ENCODE measurements around the gene IPPK.

Gene IPPK

DNA sequence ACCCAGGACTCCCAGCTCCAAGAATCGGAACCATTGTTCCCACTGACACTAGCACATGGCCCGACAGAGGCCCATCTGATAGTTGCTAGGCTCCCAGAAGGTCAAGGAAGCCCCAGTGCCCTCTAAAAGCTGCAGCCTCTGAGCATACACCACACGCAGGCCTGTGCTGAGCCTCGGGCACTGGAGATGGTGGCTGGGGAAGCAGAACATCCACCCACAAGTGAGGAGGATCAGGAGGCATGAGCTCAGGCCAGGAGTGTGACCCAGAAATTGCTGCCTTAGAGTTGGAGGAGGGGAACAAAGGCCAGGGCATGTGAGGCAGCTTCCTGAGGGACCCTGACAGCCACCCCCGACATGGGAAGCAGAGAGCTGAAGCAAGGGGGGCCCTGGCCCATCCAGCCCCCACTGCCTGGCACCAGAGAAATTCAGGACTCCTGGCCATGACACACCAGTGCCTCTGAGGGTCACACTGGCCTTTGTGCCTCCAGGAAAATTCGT is 21.4 kb downstream of the IPPK start:
- TF ChIP-seq FOXK2 (IDR thresholded peaks at IDR 0.05) (no peak), LEF1 (IDR thresholded peaks at IDR 0.05; ENCODE audit: borderline replicate concordance) (no peak), SP1 (IDR thresholded peaks at IDR 0.05) (no peak), L3MBTL2 (conservative IDR thresholded peaks at IDR 0.05) (no peak), FOXM1 (IDR thresholded peaks at IDR 0.05; ENCODE audit: borderline replicate concordance) (no peak), ZNF384 (IDR thresholded peaks at IDR 0.05) (no peak)
- DNase-seq (ENCODE audit: extremely low spot score): no peak
- ChIA-PET CTCF (no interaction called here), POLR2A (no interaction called here)

DNA sequence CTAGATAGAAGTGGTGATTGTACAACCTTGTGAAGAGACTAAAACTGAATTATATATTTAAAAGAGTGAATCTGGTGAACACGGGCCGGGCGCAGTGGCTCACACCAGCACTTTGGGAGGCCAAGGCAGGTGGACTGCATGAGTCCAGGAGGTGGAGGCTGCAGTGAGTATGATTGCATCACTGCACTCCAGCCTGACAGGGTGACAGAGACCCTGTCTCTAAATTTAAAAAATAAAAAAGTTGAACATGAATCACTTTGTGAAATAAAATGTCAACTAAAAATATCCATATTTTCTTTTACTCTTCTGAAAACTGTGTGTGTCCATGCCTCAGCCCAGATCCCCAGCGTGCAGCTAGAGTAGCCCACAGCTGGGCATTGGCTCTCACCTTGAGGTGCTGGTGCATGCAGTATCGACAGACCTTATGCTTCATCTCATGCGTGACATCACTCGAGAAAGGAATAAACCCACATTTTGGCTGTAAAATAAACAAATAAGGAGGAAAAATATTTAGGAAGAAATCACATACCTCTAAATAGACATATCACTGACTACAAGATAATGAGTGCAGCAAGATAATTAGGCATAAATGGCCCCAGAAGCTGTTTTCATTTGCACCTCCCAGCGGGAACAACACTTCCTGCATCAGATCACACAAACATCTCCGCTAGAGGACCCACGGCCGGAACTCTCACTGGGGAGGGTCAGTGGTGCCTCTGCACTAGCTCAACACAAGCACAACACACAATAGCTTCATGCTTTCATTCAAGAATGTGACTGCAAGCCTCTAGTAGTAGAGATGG is 22.1 kb downstream of the IPPK start:
- ChIA-PET CTCF (no interaction called here), POLR2A (no interaction called here)
- no peak for DNase-seq (ENCODE audit: extremely low spot score)
- TF ChIP-seq FOXK2 (IDR thresholded peaks at IDR 0.05): no peak
- no peak for TF ChIP-seq HDGF (IDR thresholded peaks at IDR 0.05; ENCODE audit: borderline replicate concordance)
- TF ChIP-seq ARNT (IDR thresholded peaks at IDR 0.05): no peak
- no peak for TF ChIP-seq TARDBP (IDR thresholded peaks at IDR 0.05)
- TF ChIP-seq CTBP1 (IDR thresholded peaks at IDR 0.05; ENCODE audit: borderline replicate concordance): no peak
- no peak for TF ChIP-seq LEF1 (IDR thresholded peaks at IDR 0.05; ENCODE audit: borderline replicate concordance)

DNA sequence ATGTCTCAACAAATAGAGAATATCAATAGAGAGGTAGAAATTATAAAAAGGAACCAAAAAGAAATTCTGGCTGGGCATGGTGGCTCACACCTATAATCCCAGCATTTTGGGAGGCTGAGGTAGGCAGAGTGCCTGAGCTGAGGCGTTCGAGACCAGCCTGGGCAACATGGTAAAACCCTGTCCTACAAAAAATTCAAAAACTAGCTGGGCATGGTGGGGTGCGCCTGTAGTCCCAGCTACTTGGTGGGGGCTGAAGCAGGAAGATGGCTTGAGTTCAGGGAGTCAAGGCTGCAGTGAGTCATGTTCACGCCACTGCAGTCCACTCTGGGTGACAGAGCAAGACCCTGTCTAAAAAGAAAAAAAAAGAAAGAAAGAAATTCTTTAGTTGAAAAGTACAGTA is 24.9 kb downstream of the IPPK start:
- DNase-seq (ENCODE audit: extremely low spot score): no peak
- ChIA-PET POLR2A (no interaction called here), CTCF (no interaction called here)
- TF ChIP-seq SP1 (IDR thresholded peaks at IDR 0.05) (no peak), BHLHE40 (IDR thresholded peaks at IDR 0.05; ENCODE audit: borderline replicate concordance) (no peak), ZNF384 (IDR thresholded peaks at IDR 0.05) (no peak), SUZ12 (IDR thresholded peaks at IDR 0.05) (no peak), FOXK2 (IDR thresholded peaks at IDR 0.05) (no peak), FOXA1 (IDR thresholded peaks at IDR 0.05) (no peak), CTBP1 (IDR thresholded peaks at IDR 0.05; ENCODE audit: borderline replicate concordance) (no peak), FOXM1 (IDR thresholded peaks at IDR 0.05; ENCODE audit: borderline replicate concordance) (no peak)

DNA sequence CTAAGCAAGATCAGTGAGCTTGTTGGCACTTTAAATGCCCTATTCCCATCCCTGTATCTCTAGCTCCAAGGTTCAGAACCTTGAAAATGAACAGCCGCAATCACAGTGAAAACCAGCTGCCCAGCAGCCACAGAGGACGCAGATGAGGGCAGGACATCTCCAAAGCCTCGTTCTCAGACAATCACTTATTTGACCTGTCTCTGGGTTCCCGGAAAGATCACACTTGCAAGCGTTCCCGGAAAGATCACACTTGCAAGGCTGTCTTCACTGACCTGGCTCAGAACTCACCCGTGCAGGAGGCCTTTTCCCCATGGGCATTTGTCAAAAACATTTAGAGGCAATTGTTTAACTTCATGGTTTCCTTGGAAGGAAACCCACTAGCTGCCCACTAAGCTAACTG is 25.7 kb downstream of the IPPK start:
- DNase-seq (ENCODE audit: extremely low spot score): no peak
- ChIA-PET CTCF (interaction anchor here (0.7 kb wide), 1 partner anchor 1468 kb away, joined by 5 read pairs; no protein-coding TSS in a partner anchor), POLR2A (no interaction called here)
- TF ChIP-seq BHLHE40 (IDR thresholded peaks at IDR 0.05; ENCODE audit: borderline replicate concordance) (no peak), HDGF (IDR thresholded peaks at IDR 0.05; ENCODE audit: borderline replicate concordance) (no peak), LEF1 (IDR thresholded peaks at IDR 0.05; ENCODE audit: borderline replicate concordance) (no peak), SP1 (IDR thresholded peaks at IDR 0.05) (no peak), FOXM1 (IDR thresholded peaks at IDR 0.05; ENCODE audit: borderline replicate concordance) (no peak), ELF4 (IDR thresholded peaks at IDR 0.05) (no peak), CTBP1 (IDR thresholded peaks at IDR 0.05; ENCODE audit: borderline replicate concordance) (no peak), SUZ12 (IDR thresholded peaks at IDR 0.05) (no peak), FOXK2 (IDR thresholded peaks at IDR 0.05) (no peak), L3MBTL2 (conservative IDR thresholded peaks at IDR 0.05) (no peak), ARNT (IDR thresholded peaks at IDR 0.05) (no peak), NFRKB (IDR thresholded peaks at IDR 0.05) (no peak), ZNF384 (IDR thresholded peaks at IDR 0.05) (no peak), FOXA1 (IDR thresholded peaks at IDR 0.05) (no peak), TARDBP (IDR thresholded peaks at IDR 0.05) (no peak)
- TF ChIP-seq, protein P1, sequence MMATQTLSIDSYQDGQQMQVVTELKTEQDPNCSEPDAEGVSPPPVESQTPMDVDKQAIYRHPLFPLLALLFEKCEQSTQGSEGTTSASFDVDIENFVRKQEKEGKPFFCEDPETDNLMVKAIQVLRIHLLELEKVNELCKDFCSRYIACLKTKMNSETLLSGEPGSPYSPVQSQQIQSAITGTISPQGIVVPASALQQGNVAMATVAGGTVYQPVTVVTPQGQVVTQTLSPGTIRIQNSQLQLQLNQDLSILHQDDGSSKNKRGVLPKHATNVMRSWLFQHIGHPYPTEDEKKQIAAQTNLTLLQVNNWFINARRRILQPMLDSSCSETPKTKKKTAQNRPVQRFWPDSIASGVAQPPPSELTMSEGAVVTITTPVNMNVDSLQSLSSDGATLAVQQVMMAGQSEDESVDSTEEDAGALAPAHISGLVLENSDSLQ (IDR thresholded peaks at IDR 0.05): no peak

GRCh38 chr9:92642564-92642963 is 27.4 kb downstream of the IPPK start:
- DNase-seq (ENCODE audit: extremely low spot score): no peak
- ChIA-PET POLR2A (no interaction called here), CTCF (no interaction called here)
- TF ChIP-seq CTBP1 (IDR thresholded peaks at IDR 0.05; ENCODE audit: borderline replicate concordance) (no peak), BHLHE40 (IDR thresholded peaks at IDR 0.05; ENCODE audit: borderline replicate concordance) (no peak), FOXK2 (IDR thresholded peaks at IDR 0.05) (no peak), L3MBTL2 (conservative IDR thresholded peaks at IDR 0.05) (no peak), HDGF (IDR thresholded peaks at IDR 0.05; ENCODE audit: borderline replicate concordance) (no peak), ELF4 (IDR thresholded peaks at IDR 0.05) (no peak), SUZ12 (IDR thresholded peaks at IDR 0.05) (no peak), TARDBP (IDR thresholded peaks at IDR 0.05) (no peak), ZNF384 (IDR thresholded peaks at IDR 0.05) (no peak)
- TF ChIP-seq, protein P1 (IDR thresholded peaks at IDR 0.05): no peak

DNA sequence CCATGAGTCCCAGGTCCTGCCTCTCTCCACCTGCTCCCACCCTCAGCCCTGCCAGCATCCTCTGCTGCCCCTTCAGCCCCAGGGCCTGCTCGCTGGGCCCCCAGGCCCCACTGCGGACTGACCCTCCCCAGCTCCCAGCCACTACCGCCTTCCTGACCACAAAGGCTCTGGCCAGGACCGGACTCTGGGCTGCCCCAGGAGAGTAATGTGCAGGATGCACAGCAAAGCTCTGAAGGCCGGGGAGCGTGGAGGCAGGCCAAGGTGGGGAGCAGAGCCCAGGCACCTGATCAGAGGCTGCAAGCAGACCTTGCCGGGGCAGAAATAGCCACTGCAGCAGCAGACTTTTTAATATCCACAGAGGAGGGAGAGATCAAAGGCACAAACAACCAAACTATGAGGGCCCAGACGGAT is 27.9 kb downstream of the IPPK start:
- ChIA-PET CTCF (no interaction called here), POLR2A (no interaction called here)
- no peak for DNase-seq (ENCODE audit: extremely low spot score)

DNA sequence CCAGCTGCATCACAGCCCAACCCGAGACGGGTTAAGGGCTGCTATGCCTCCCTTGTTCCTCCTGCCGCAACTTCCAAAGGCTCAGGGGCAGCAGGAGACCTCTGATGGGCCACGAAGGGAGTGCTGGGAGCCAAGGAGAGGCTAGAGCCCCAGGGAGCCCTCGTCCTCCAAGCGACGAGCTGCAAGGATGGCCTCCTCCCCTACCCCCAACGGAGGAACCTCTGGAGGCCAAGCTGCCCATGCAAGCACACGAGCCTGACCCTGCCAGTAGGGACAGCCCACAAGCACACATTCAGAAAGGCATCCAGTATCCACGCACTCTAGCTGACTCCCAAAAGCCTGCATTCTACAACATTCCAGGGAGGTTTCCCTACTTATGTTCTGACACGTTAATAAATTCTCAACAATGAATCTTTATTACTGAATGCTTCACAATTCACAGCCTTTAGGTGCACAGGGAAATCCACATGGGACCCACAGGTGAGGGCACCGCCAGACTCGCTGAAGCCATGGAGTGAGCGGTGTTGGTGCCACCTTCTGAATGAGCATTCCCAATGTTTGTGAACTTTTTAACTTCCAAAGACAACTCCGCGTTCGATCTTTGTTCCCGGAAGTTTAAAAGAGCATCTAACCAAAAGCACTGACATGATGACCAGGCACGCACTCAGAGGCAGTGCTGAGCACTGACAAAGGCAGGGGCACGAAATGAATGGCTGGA is 28.7 kb downstream of the IPPK start:
- DNase-seq (ENCODE audit: extremely low spot score): no peak
- ChIA-PET POLR2A (no interaction called here), CTCF (no interaction called here)
- no peak for TF ChIP-seq L3MBTL2 (conservative IDR thresholded peaks at IDR 0.05)
- TF ChIP-seq HDGF (IDR thresholded peaks at IDR 0.05; ENCODE audit: borderline replicate concordance): no peak
- TF ChIP-seq ZNF384 (IDR thresholded peaks at IDR 0.05): no peak

More for the DNA sequence above, 27.9 kb downstream of the IPPK start:
- TF ChIP-seq CTBP1 (IDR thresholded peaks at IDR 0.05; ENCODE audit: borderline replicate concordance): no peak
- no peak for TF ChIP-seq L3MBTL2 (conservative IDR thresholded peaks at IDR 0.05)
- no peak for TF ChIP-seq SP1 (IDR thresholded peaks at IDR 0.05)

Measured in HEK293T (cell line).